Activated CD8-positive, alpha-beta memory T cell treated with anti-CD3 and anti-CD28 coated beads for 24 hours (primary cell): ENCODE results near the gene ACVRL1.

Source experiments
- DNase-seq: peaks from one replicate; pipeline ENCODE4 v3.0.0-alpha.2; 2020

Gene ACVRL1

DNA sequence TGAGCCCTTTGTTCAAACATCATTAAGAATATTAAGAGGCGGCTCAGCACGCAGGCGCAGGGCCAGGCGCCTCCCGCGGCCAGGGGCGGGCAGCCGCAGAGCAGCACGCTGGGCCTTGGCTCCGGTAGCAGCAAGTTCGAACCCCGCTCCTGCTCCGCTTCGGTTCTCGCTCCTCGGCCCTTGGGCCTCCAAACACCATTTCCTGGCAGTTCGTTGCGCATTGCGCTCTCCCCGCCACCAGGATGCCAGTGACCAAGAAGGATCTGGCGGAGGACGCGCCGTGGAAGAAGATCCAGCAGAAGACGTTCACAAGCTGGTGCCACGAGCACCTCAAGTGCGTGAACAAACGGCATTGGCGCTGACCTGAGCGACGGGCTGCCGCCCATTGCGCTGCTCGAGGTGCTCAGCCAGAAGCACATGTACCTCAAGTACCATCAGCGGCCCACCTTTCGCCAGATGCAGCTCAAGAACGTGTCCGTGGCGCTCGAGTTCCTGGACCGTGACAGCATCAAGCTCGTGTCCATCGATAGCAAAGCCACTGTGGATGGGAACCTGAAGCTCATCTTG, 6.9 kb upstream of the ACVRL1 start:
- DNase-seq: no peak

DNA sequence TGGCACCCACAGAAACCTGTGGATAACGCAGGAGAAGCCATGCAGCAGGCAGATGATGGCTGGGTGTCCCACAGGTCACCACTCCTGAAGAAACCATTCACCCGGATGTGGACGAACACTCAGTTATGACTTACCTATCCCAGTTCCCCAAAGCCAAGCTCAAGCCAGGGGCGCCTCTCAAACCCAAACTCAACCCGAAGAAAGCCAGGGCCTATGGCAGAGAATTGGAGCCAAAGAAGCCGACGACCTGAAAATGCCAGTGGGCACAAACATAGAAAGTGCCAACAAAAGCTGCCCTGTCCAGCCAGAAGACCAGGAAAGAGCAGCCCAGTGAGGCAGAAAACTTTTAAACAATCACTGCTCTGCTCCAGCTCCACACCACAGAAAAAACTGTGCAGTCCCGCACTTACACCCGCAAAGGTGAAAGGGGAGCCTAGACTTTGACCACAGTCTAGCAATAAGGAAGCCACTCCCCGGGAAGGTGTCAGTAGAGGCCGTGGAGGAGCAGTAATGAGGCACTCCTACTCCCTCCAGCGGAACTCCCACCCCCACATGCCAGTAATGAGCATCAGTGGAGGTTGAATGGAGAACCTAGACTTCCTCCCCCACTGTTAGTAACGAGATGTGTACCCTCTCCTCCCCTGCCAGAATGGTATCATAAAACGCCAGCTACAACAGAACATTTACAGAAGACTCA, 6.0 kb upstream of the ACVRL1 start:
- no peak for DNase-seq

DNA sequence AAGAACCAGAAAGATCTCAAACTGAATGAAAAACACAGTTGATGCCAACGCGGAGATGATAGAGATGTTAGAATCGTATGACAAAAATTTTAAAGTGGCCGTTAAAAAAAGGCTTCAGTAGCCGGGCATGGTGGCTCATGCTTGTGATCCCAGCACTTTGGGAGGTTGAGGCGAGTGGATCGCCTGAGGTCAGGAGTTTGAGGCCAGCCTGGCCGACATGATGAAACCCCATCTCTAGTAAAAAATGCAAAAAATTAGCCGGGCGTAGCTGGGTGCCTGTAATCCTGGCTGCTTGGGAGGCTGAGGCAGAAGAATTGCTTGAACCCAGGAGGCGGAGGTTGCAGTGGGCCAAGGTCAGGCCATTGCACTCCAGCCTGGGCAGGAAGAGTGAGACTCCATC, 5.4 kb upstream of the ACVRL1 start:
- DNase-seq: no peak

DNA sequence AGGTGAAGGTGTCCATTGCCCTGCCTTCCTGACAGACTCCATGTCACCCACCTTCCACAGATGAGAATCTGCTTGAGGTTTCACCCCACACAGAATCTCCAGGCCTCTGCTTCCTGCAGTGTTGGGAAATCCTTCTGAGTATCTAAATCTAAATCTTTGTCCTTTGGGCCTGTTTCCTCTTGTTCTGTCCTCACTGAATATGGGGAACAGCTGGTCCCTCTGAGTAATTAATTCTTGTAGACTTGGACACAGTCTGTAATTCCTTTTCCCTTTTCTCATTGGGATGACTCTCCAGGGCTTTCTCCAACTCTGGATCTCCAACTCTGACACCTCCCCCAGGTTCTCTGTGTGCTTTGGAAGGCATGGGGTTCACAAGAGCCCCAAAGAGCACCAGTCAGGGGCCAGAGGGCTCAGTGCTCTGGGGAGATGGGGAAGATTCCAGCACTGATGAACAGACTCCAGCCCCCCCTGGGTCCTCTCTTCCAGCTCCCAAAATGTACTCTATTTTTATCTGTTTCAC, 2.3 kb upstream of the ACVRL1 start:
- no peak for DNase-seq

DNA sequence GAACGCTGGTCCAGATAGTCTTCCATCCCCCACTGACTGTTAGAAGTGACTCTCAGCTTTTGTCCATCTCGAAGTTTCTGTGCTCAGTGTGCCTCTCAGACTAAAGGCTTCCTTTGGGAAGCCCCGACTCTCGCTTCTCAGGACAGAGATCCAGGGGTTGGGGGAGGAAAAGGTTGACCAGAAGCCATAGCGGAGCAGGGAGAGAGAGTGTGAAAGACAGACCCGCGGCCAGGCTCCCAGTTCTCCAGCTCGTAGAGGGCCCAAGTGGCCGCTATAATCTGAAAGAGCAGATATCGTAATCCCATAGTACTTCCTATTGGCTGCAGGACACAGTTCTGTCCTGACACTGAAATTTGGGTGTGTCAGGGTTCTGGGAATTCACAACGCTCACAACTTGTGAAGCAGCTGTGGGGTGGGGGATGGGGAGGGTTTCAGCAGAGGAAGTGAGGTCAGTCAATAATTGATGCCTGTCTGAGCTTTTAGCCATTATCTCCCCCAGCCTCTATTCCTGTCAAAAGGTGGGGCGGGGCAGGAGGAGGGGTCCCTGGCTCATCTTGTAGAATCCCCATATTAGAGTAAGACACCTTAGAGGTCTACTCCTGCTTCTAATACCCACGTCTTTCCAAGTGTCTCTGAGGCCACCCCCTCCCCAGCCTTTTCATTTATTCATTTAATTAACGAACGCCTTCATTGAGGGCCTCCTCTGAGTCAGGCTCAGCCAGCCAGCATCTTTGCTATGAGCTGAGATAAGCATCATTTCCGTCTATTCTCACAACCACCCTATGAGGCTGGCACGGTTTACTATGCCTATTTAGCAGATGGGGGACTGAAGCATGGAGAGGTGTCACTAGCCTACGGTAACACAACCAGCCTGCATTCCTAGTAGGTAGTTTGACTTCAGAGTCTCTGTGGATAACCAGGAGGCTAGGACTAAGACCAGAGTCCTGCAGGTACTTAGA, 1.6 kb upstream of the ACVRL1 start:
- DNase-seq: no peak

DNA sequence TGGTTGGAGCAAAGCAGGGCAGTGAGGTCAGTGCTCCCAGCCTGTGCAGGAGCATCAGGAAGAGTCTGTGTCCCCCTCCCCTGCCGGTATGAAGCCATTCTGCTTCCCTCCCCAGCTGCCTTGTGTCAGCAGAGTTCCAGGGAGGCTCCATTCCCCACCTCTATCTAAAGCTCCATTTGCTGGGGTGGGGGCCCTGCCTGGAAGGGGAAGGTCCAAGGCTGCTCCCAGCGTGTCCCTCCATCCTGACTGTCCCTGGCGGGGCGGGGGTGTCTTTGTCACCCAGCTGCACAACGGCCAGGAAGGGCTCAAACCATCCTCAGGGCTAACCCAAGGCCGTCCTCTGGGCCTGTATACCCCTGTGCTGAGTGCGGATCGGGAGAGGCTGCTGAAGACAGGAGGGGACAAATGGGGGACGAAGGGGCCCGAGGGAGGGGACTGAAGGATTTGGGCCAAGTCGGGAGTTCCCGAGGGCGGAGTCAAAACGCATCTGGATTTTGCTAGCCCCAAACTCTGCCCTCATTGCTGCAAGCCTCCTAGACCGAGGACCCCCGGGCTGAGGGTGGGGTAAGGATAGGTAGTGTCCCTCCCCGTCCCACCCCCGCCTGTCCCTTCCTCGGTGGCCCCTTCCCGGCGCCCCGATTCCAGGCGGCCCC, 748 bp upstream of the ACVRL1 start:
- DNase-seq: no peak

DNA sequence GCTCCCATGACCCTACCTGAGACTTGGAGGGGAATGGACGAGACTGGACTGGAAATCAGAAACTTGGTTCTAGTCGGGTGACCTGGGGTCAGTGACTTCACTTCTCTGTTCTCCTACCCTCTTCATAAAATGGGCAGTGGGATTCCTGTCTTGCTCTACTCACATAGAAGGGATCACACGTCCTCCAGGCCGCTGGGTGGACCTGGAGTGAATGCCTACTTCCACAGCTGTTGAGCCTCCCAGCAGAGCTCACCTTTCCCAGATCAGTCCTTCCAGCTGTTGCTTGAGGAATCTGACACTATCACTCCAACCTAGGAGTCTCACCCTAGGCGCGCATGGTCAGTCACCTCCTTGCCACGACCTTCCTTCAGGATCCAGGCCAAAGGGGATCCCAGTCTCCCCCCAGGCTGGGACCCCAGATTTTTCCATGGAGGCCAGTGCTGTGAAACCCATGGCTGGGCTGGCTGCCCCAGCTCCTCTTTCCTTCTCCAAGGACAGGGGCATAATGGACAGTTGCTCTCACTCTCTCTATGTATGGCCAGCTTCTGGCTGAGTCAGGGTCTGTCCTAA, 637 bp downstream of the ACVRL1 start:
- DNase-seq: no peak

DNA sequence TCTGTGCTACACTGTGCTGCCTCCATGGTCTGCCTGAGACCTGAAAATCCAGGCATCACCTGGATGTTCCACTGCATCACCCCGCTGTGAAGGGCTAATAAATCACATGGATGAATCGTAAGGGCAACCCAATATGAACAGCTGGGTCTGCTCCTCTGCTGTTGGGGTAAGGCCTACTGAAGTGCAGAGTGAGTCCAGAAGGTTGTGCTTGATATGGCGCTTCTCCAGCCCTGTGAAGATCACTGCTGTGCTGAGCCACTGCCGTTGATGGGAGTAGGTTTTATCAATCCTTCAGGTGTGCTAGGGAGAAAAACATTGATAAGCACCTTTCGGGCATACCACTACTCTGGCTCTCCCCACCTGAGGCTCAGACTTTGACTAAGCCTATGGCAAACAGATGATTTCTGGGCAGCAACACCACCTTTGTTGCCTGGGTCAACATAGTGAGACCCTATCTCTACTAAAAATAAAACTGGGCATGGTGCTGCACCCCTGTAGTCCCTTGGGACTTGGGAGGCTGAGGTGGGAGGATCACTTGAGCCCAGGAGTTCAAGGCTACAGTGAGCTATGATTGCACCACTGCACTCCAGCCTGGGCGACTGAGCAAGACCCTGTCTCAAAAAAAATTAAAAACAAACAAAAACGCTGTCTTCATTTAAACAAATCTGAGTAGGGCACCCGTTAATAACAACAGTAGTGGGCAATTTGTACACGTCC, 1.7 kb downstream of the ACVRL1 start:
- DNase-seq: no peak

DNA sequence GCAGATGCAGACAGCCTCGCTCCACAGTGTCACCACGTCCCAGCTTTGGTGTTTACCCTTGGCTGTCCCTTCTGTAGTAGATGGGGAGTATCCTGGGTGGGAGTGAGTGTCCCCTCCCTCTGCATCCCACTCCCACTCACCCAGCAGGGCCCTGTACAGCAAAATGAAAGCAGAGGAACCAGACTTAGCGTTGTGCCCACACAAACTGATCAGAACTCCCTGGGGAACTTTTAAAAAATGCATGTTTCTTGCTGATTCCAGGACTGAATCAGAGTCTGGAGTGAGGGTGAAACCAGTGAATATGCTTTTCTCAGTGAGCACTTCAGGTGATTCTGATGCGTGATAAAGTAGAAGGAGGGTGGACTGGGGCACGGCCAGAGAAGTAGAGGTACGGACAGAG, 2.9 kb downstream of the ACVRL1 start:
- DNase-seq: no peak

DNA sequence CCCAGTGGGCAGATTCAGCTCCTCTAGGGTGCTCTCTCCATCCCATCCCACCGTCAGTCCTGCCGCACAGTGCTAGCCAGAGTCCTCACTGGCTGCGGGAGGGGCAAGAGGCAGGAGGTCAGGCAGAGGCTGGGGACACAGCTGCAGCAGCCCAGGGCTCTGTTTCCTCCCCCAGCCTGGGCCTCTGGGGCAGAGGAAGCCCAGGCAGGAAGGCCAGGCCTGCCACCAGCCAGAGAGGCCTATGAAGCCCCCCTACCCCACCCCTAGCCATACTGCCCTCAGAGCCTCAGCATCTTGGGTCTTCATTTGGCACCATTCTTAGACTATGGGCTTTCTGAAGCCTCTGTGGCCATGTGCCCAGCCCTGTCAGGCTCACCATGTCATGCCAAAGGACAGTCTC, 3.4 kb downstream of the ACVRL1 start:
- DNase-seq: no peak

DNA sequence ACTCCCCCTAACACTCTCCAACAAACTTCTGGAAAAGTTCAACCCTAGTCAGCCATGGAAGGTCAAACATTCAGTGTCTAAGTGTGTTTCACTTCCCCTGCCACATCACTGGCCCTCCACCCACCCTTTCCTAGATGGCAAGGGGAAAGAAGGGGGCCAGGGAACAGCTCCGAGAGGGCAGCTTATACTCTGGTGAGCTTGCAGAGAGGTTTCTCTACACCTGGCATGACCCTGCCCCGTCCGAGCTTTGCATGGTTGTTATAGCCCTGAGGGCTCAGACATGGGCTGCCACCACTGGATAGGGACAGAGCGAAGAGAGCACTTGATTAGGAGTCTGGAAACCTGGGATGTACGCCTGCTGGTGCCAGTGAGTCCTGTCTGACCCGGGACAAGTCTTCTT, 4.0 kb downstream of the ACVRL1 start:
- DNase-seq: no peak

DNA sequence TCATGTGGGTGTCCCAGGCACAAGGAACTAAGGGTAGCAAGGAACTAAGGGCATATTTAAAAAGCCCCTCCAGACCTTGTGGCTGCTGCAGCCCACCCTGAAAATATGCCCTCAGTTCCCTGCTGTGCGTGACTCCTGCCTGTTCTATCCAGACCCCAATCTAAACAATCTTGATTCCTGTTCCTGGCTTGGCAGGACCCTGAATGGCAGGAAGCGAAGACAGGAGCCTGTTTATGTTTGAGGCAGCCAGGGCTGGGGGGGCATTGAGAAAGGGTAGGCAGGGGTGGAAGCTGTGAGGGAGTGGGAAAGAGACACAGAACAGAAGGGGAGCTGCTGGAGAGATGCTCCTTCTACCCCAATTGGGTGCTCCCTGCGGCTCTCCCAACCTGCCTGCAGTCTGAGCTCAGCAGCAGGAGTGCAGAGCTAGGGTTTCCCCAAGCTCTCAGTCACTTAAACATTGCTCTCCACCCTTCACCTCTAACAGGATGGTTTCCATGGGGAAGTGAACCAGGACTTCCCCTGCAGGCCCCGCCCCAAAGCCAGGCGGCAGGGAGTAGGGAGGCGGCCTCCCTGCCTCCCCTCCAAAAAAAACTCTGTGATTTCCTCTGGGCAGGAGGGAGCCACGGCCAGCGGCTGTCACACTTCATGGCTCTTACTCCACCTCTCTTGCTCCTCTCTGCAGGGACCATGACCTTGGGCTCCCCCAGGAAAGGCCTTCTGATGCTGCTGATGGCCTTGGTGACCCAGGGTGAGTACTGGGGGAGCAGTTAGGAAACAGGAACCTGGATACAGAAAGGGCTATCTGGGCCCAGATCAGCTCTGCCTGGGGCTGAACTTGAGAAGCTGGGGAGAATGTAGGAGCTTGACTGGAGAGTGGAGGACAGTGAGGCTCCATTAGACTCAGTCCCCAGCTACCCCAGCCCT, 4.7 kb downstream of the ACVRL1 start:
- no peak for DNase-seq

DNA sequence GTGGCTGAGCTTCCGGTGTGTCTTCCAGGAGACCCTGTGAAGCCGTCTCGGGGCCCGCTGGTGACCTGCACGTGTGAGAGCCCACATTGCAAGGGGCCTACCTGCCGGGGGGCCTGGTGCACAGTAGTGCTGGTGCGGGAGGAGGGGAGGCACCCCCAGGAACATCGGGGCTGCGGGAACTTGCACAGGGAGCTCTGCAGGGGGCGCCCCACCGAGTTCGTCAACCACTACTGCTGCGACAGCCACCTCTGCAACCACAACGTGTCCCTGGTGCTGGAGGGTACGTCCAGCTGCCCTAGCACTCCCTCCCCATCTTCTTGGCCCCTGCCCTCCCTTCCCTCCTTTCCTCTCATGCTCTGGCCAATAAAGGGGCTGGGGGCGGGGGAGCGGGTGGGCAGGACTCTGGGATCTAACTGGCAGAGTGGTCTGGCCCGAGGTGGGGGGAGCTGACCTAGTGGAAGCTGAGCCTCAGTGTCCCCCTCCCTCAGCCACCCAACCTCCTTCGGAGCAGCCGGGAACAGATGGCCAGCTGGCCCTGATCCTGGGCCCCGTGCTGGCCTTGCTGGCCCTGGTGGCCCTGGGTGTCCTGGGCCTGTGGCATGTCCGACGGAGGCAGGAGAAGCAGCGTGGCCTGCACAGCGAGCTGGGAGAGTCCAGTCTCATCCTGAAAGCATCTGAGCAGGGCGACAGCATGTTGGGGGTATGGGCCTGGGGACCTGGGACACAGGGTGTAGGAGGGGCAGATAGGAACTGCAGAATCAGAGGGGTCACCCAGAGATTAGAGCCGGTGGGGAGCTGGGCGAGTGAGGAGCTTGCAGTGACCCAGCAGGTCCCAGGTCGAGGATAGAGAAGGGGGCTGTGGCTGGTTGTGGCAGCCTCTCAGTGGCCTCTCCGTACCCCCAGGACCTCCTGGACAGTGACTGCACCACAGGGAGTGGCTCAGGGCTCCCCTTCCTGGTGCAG, 6.0 kb downstream of the ACVRL1 start:
- peak; percentile 50 for DNase-seq

DNA sequence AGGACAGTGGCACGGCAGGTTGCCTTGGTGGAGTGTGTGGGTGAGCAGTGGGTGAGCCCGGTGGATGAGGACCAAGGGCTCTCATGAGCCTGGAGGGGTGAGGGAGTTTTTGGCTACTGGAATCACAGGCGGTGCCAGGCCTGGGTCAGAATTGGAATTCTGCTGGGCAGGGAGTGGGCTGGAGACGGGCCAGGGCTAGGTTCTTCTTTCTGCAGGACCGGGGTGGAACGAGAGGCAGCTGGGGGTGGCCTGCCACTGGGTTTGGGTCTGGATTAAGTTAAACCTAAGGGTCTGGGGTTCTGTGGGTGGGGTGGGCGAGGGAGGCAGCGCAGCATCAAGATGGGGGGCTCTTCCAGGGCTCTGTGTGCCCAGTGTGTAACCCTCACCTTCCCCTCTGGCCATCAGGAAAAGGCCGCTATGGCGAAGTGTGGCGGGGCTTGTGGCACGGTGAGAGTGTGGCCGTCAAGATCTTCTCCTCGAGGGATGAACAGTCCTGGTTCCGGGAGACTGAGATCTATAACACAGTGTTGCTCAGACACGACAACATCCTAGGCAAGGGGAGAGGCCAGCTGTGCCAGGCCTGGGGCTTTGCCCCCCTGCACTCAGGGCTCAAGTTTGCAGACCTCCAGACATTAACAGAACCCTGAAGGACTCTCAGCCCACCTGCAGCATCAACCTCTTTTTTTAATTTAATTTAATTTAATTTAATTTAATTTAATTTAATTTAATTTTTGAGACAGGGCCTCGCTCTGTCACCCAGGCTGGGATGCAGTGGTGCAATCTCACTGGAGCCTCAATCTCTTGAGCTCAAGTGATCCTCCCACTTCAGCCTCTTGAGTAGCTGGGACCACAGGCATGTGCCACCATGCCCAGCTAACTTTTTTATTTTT, 7.0 kb downstream of the ACVRL1 start:
- DNase-seq: no peak

DNA sequence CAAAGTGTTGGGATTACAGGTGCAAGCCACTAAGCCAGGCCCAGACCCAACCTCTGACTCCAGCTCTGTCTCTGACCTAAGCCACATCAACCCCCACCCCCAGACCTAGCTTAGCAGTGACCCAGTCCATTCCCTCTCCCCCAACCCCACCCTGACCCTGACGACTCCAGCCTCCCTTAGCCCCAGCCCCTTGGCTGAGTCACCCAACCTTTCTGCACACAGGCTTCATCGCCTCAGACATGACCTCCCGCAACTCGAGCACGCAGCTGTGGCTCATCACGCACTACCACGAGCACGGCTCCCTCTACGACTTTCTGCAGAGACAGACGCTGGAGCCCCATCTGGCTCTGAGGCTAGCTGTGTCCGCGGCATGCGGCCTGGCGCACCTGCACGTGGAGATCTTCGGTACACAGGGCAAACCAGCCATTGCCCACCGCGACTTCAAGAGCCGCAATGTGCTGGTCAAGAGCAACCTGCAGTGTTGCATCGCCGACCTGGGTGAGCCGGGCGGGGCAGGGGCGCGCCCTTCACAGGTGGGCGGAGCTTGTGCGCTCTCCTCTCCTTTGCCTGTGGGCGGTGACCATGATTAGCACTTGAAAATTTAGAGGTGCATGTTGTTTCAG, 7.8 kb downstream of the ACVRL1 start:
- no peak for DNase-seq

DNA sequence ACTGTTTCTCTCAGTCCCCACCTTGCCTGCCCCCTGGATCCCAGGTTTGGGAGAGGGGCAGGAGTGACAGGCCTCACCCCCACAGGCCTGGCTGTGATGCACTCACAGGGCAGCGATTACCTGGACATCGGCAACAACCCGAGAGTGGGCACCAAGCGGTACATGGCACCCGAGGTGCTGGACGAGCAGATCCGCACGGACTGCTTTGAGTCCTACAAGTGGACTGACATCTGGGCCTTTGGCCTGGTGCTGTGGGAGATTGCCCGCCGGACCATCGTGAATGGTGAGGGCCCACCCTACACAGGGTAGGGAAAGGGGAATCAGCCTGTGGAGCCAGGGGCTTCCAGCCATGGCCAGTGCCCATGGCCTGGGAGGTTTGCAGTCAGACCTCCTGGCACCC, 8.6 kb downstream of the ACVRL1 start:
- DNase-seq: no peak

DNA sequence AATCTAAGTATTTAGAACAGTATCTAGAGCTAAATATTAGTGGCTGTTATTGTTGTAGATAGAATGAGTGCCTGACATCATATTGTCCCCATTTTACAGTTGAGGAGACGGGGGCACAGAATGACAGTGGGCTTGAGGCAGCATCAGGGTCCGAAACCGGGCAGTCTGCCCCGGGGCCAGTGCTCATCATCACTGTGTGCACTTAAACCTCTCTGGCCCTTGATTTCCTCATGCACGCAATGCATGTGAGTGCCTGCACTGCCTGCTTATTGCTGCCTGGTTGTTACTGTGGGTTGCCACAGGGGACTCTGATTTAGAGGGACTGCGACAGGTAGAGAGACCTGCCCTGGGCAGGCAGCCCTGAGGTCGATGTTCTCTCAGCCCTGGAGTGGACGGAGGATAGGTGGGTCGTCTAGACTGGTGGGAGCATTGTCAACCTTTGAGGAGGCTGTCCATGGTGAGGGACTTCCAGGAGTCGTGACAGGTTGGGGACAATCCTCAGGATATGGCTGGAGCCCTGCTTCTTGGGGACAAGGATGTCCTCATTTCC, 9.8 kb downstream of the ACVRL1 start:
- no peak for DNase-seq
